ENCODE results near the gene USH1G.
A peak's percentile ranks its signal among the peaks of the same experiment; 100 is the strongest.
"Not testable (repeated sequence)": the region's sequence is repeated elsewhere in the genome, so short reads cannot be mapped to it uniquely, and the experiment has no call there.

USH1G gene
- long read RNA-seq, donor 1, partial matches to known transcripts, result 0 of 1 reads
- long read RNA-seq, donor 1, other reads (novel, unspliced or antisense), result 0 of 1 reads
- long read RNA-seq, donor 2, partial matches to known transcripts, result 0 of 1 reads
- long read RNA-seq, donor 2, other reads (novel, unspliced or antisense), result 0 of 1 reads
- long read RNA-seq, donor 3, partial matches to known transcripts, result 0 of 1 reads
- long read RNA-seq, donor 3, other reads (novel, unspliced or antisense), result 0 of 1 reads
- long read RNA-seq, donor 4, result 0 reads
- long read RNA-seq, donor 5, result 0 reads
- long read RNA-seq, donor 6, result 0 reads
- long read RNA-seq, donor 7, result 0 reads
- long read RNA-seq, donor 8, result 0 reads

DNA sequence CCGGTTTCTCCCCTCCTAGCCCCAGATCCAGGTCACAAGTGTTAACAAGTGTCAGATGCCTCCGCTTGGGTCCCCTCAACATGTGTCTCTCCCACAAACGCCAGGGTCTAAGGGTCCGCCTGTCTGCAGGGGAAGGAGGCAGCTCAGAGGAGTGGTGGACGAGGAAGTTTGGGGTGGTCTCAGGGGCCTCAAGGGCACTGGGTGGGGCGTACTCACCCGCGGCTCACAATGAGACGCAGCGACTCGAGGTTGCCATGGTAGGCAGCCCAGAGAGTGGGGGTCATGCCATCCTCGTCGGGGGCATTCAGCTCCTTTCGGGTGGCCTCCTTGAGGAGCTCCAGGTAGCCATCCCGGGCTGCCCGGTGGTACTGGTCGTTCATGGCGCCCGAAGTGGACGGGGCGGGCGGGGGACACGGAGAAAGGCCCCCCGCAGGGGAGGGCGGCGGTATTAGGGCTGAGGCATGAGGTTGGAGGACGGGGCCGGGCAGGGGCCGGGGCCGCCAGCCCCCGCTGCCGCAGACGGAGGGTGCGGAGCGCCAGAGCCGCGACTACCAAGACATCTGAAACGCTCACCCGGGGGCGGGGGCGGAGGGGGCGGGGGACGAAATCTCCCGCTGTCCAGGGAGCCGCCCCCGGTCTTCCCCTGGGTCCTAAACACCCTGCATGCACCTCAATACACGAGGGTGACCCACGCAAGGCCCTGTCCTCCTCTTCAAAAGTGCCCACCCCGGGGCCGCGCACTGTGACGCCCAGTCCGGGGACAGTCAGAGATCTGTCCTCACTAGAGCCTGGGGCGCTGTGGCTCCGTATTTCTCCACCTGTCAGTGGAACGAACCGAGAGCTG lies at the start of gene USH1G:
USH1G (minus strand) TSS at position 562 of the 844 bp plus-strand sequence; CDS start at position 380, 182 bp downstream.
- DNase-seq, result peak; percentile 54

DNA sequence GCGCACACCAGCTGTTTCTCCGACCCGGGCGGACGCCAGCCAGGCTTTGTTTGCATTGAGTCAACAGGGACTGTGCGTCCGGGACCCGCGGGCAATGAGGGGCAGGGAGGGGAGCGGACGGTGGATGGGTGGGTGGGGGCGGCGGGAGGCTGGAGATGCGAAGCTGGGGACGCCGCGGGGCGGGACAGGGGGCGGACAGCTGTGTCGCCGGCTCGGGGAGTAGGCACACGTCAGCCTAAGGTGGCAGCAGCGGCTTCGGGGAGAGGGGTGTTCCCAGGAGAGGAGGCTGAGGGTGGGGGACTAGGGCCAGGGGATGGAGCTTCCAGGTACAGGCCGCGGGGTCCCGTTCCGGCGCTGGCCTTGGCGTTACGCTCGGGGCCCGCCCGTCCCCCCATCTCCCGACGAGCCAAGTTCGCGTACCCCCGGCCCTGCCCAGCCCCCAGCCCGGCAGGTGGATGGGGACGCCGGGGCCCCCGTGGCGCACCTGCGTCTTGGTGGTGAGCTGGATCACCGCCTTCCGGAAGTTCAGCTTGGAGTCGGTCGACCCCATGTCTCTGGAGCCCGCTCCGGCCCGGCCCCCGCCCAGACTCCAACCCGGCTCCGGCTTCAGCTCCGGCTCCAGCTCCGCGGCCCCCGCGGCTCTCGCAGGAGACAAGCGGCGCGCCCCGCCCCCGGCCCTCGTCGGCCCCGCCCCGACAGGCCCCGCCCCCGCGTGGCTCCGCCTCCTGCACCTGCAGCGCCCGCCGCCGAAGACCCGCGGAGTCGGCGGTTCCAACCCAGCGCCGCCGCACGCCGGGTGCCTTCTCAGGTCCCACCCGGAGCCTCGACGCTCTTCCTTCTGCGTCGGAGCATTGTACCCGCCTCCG lies 49.3 kb upstream of the USH1G start, which contains the start of gene HID1:
HID1 (minus strand) TSS at position 653 of the 866 bp plus-strand sequence; CDS start at position 550, 103 bp downstream.
- DNase-seq, result peak; percentile 68

DNA sequence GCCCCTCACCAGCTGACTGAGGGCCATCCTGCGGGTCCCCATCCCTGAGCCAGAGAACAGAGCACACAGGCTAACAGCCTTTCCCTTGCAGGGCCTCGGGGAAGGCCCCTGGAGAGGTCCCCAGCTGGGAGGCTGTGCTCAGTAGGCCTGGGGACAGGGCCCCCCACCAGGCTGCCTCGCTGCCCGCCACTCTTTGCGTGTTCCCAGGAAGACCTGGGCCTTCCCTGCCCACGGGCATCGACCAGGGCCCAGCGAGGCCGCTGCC lies 48.7 kb upstream of the USH1G start:
- DNase-seq, result peak; percentile 60

DNA sequence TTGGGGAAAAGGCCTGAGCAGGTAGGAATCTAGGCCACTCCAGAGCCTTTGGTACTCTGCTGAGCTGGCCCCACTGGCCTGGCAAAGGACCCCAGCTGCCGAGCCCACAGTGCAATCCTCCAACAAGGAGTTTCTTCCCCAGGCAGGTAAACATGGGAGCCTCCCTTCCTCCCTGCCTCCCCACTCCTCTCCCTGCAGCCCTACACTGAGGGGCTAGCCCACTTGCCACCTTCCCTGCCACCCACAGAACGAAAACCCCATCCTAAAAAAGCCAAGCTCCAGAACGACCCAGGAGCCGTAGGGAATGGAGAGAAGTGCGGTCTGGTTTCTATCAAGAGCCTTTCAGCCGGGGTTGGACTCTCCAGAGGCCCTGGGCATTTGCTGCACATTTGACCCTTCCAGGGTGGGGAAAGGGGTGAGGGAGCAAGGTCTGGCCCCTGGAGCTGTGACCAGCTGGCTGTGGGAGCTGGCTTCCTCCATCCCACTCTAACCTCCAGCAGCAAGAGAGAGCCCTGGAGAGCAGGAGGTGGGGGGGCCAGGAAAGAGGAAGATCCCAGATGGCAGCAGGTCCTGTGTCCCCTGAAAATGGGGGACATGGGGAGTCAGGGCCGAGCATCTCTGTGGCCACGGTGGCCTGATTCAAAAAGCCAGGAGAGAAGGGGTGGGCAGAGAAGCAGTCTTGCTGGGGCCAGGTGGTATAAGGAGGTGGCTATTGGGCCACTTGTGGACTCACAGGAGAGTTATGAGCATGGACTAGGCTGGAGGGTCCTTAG lies 48.2 kb upstream of the USH1G start:
- no peak for DNase-seq

DNA sequence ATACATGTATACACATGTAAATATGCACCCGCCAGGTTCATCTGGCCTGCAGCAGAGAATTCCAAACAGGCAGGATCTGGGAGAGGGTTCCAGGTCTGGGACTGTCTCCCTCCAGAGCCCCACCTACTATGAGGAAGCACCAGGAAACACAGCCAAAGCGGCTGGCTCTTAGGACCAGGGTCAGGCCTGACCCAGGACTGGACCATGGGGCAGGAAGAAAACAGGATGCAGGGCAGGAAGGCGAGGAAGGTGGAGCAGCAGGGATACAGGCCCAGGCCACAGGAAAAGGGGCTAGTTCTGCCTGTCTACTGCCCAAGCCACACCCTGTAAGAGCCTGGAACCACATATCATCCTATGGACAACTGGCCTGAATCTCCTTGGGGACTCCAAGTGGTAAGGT lies 47.3 kb upstream of the USH1G start:
- DNase-seq, result no peak

DNA sequence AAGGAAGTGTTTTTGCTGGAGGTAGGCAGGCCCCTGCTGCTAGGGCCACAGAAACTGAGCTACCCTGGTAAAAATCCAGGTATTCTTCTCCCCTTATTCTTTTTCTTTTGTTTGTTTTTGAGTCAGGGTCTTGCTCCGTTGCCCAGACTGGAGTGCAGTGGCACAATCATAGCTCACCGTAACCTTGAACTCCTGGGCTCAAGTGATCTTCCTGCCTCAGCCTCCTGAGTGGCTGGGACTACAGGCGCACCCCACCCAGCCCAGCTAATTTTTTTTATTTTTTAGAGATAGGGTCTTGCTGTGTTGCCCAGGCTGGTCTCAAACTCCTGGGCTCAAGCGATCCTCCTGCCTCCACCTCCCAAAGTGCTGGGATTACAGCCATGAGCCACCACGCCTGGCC lies 46.4 kb upstream of the USH1G start:
- not testable (repeated sequence) for DNase-seq

DNA sequence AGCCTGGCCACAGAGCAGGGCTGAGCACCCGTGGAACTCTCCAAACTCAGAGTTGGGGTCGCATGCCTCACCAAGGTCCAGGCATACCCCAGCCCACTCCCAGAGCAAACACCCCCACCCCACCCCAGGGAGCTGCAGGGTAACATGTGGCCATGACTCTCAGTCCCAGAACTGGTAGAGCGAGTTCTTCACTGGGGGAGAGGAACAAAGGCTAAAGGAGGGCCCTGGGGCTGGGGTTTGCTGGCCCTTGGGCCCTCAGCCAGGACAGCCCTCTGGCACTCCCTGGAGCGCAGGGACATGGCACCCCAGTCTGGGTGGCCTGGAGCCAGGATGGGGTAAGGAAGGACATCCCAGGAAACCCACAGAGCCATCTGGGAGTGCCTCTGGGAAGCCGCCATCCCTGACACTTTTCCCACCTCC lies 45.3 kb upstream of the USH1G start:
- DNase-seq, result no peak

DNA sequence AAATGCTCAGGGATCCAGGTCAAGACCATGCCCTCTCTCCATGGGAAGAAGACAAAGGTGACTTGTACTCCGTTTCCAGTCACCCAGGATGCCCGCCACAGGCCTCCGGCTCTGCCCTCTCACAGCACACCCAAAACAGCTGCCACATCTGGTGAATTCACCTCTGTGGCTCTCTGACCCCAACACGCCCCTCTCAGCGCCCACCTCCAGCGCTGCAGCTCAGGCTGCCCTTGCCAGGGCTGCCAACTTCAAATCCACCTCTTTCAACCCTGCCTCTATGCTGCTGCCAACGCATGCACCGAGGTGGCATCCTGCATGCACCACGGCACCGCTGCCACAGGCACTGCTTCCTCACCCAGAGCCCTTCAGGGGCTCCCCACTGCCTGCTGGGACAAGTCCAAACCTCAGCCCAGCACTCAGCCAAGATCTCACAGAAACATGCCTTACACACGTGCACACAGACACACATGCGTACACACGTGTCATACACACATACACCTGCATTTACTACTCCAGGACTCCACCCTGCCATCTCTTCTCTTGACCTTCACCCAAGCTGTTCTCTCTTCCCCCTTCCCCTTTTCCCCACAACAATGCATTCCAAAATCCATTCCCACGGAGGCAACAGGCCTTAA lies 42.0 kb upstream of the USH1G start:
- no peak for DNase-seq

DNA sequence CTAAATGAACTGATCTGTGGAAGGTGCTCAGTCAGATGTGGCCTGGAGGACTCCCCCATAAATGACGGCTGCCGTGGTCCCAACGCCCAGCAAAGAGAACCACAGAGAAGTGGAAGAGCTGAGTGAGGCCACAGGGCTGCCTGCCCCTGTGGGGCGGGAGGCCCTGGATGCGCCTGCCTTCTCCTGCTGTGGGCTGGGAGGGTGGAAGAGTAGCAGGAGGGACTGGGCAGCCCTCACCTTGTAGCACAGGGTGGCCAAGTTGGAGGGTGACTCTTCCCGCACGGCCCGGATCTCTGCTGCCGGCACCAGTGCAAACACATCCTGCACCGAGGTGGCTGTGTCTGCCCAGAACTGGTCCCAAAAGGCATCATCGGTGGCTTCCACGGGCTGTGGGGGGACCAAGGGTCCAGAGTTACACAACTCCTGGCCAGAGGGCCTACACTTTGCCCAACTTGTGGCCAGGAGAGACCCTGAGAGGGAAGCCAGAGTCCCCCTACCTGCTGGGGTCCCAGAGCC lies 41.2 kb upstream of the USH1G start:
- DNase-seq, result no peak

DNA sequence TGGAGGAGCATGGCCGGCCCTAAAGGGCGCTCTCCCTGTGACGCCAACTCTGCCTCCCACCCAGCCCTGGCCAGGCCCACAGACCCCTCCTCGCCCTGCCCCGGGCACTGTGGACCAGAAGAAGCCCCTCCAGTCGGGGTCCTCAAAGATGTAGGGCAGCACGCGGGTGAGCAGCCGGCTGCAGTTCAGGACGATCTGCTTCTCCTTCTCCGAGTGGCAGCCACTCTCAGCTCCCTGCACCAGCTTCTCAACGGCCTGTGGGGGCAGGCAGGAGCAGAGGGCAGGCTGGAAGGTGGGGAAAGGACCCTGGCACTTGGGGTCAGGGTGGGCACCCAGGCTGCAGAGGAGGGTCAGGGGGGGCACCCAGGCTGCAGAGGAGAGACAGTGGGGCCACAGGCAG lies 40.6 kb upstream of the USH1G start:
- DNase-seq, result no peak

DNA sequence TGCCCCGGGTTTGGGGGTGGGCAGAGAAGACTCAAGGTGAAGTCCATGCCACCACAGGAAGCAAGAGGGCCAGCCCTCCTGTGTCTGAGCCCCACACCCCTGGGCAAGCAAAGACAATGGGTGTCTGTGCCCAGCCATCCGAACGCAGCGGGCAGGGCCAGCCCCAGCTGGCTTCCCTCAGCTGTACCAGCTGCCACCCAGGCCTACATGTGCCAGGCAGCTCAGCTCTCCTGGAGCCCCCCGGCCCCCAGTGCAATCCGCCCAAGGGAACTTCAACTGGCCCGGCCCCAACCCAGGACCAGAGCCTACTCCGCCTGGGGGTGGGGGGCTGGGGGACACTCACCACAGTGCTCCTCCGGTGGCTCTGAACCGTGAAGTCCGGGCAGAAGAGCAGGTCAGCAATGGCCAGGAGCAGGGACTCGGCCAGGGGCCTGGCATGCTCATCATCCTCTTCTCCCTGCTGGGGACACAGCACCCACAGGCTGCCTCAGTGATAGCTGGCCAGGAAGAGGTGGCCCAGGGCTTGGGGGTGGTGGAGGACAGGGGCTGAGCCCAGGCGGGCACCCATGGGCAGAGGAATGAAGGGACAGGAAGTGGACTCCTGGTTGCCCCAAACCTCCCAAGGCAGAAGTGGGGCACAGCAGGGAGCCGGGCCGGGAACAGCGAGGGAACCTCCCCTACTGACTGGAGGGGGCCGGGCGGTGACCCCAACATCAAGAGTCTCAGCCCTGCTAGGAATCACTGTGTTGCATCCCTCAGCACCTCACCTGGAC lies 39.8 kb upstream of the USH1G start:
- DNase-seq, result no peak

DNA sequence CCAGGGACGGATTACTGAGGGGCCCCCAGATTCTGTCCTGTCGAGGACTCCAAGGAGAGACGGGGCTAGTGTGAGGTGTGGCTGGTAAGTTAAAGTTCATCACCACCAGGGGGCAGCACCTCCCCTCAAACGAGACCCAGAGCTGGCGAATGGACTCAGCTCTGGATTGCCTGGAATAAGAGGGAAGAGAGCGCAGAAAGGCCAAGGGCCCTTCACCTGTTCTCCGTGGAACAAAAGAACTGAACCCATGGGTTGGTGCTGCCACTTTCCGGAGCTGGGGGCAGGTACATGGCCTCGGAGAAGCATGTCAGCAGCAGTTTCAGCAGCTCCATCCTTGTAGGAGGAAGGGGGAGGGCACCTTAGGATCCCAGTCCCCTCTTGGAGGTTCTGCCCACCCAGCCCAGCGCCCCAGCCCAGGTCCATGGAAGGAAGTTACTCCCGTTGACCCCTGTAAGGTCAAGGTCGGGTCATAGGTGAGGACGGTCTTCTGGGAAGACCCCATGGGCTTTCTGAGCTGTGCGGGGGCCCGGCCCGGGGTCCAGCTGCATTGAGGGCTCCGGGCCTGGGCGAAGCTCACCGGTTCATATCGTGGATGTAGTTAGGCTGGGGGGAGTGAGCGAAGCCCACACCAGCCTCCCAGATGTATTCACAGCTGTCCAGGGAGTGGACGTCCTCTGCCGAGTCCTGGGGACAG lies 38.7 kb upstream of the USH1G start:
- peak; percentile 56 for DNase-seq

DNA sequence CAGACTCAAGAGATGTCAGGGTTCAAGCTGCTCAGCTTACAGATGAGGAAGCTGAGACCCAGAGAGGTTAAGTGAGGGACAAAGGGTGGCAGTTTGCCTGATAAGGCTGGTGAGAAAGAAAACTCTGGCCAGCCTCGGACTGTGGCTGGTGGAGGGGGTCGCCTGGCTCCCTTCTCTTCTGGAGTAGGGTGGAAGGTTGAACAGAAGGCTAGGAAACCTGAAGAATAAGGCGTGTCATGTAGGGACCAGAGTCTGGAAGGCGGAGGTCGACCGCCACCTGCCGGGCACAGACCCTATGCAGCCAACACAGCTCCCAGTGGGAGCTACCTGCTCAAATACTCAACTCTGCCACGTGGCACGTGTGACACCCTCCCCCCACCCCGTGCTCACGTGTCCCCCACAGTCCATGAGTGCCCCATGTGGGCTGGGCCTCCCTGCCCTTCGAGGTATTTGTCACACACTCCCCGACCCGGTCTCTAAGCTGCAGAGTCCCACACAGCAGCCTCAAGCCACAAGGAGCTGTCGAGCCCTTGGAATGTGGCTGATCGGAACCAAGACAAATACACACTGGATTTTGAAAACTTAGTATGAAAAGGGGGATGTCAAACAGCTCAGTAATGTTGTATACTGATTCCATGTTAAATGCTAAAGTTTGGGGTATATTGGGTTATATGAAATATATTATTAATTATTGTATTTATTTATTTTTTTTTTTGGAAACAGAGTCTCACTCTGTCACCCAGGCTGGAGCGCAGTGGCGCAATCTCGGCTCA lies 37.7 kb upstream of the USH1G start:
- peak; percentile 47 for DNase-seq

DNA sequence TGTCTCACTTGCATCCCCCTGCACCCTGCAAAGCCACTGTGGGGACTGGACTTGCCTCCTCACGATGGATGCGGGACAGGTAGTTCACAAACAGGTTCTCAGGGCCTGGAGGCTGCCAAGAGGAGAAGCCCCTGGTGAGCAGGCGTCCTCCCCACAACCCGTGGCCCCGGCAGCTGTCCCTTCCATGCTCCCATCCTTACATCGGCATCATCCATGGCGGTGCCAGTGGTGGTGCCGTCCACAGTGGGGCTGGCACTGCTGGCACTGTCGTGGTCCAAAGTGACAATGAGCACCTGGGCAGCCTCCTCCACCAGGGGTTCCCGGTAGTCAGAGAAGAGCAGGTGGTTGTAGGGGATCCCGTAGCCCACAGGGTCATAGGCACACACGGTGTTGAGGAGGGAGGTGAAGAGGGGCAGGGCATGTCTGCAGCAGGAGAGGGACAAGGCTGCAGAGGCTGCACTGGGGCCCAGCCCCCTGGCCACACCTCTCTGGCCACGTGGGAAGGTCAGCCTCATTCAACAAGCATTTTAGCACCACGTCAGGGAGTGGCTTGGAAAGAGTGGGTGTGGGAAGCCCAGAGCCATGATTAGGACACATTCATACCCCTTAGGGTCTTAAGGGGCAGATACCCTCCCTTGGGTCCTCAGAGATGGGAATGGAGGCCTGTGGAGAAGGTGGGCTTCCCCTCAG lies 36.9 kb upstream of the USH1G start:
- DNase-seq, result no peak

DNA sequence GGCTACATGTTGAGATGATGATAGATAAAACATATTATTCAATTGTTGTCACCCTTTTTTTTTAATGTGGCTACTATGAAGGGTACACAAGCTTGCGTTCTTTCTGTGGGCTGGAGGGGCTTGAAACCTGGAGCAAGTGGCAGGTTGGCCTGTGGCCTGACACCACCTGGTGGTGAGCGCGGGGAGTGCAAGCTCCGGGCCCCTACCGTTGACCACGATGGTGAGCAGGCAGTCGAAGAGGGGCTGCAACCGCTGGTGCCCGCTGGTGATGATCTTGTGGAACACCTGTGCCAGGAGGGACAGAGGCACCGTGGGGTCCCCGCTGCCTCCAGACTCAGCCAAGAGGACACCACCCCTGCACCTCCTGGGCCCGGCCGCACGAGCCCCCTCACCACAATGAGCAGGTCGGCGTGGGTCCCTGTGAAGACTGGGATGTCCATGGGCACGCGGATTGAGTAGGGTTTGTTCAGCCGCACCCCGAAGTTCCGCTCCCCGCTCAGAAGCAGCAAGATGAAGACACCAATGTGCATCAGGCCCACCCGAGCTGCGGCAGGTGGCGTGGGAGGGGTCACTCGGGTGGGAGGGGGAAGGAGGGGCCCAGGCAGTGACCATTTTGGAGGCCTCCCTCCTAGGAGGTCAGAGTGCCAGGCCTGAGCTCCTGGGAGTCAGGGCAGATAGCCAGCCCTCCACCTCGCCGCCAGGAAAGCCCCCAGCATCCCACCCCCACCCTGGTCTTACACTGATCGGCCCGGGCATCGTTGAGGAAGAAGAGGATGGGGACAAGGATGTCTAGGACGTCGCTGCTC lies 35.1 kb upstream of the USH1G start:
- DNase-seq, result peak; percentile 68

DNA sequence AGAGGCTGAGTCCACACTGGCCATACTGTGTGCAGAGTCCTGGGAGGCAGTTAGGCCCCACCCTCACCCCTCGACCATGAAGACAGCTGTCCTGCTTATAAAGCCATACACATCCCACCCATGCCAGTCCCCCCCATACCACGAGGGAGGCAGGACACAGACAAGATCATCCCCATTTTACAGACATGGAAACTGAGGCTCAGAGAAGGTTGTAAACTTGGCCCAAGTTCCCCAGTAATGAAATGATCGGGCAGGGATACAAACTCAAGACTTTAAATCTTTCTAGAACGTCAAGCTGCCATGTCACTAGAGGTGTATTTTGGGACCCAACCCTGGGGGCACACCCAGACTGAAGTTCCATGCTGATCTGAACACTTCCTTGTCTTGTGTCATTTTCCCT lies 33.0 kb upstream of the USH1G start:
- DNase-seq, result no peak

DNA sequence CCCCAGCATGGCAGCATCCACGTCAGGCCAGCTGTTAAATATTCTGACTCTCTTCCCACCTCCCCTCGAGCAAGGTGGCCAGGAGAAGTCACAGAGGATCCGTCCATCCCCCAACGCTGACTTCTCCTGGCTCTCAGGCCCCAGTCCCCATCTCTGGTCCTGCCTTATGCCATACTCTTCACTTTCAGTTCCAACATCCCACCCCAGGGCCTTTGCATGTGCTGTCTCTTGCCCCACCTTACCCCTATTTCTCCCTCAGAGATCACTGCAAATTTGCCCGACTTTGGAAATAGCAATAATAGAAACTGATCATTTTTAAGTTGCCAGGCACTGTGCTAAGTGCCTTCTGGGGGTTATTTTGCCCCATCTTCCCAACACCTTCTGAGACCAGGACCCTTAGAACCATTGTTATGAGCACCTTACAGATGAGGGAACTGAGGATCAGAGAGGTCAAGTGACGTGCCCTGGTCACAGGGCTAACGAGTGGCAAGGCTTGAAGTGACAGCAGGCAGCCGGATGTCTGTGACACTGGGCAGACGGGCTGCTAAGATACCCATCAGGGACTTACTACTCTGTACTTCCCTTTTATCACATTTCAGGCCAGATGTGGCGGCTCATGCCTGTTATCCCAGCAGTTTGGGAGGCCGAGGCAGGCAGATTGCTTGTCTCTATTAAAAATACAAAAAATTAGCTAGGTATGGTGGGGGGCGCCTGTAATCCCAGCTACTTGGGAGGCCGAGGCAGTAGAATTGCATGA lies 31.8 kb upstream of the USH1G start:
- DNase-seq, result no peak
